K562 (cell line): Measurements from ENCODE around the gene RAB3D. TPM values are rescaled to one million over a fixed set of nuclear protein-coding genes. Genes with fewer than 3 reads are reported as not detected.

Experiments used
- ARID2 ChIP-seq: fragments of 450-650 bp; IDR thresholded peaks from 2 replicates; pipeline ENCODE4 v1.6.1; 2017; ENCODE audit warnings: antibody characterized with exemption, mild to moderate bottlenecking
- CHD7 ChIP-seq: fragments of 200-600 bp; sonication (generic); IDR thresholded peaks from one replicate; pipeline ENCODE4 v1.6.1; 2012; ENCODE audit warnings: mild to moderate bottlenecking, low read depth, low read length, inconsistent platforms
- HDAC2 ChIP-seq: fragments of 450-650 bp; IDR thresholded peaks from 2 replicates; pipeline ENCODE4 v1.6.1; 2016; ENCODE audit warnings: mild to moderate bottlenecking
- ID3 ChIP-seq, 2 experiments: fragments of 250-450 bp in 1 of 2; fragments of 450-650 bp in 1 of 2; sonication (Bioruptor Pico) in 1 of 2; IDR thresholded peaks; 2 replicates each; pipeline versions ENCODE4 v1.6.1 to v1.8.0; 2016 to 2021; ENCODE audit warnings: mild to moderate bottlenecking in 2 of 2, moderate library complexity in 2 of 2, missing compliant biosample characterization in 1 of 2, missing genetic modification characterization in 1 of 2
- MAFK ChIP-seq: IDR thresholded peaks from 2 replicates; pipeline ENCODE4 v1.6.1; 2011; ENCODE audit warnings: low read length, improper control_type of control experiment
- NRF1 ChIP-seq, 2 experiments: fragments of 450-650 bp; IDR thresholded peaks in 1 of 2; conservative IDR thresholded peaks in 1 of 2; 2 replicates each; pipeline ENCODE4 v1.6.1; 2014; ENCODE audit warnings: mild to moderate bottlenecking in 2 of 2
- SMC3 ChIP-seq: conservative IDR thresholded peaks from 2 replicates; pipeline ENCODE4 v1.6.1; 2011; ENCODE audit warnings: low read depth, low read length, improper control_type of control experiment; ENCODE audit not compliant: insufficient read depth
- SNIP1 ChIP-seq: fragments of 450-650 bp; IDR thresholded peaks from 2 replicates; pipeline ENCODE4 v1.7.1; 2017; ENCODE audit warnings: low read depth, mild to moderate bottlenecking
- SP2 ChIP-seq: IDR thresholded peaks from 2 replicates; pipeline ENCODE4 v1.6.1; 2011; ENCODE audit warnings: mild to moderate bottlenecking, low read depth, low read length, moderate library complexity; ENCODE audit not compliant: poor library complexity, severe bottlenecking; ENCODE audit errors: extremely low read depth
- ZFP91 ChIP-seq: sonication (generic); formaldehyde crosslinking; IDR thresholded peaks from 2 replicates; pipeline ENCODE4 v1.8.0; 2022; ENCODE audit warnings: mild to moderate bottlenecking, missing genetic modification reagents
- polyA plus RNA-seq, 8 experiments: library from polyadenylated mRNA; depleted of rRNA in 4 of 8; stranded (reverse) in 5 of 8; unstranded in 3 of 8; fragments of >200 nt; fragmentation: Nextera tagmentation in 2 of 8; fragmentation: Illumina TruSeq in 1 of 8; extraction: Ambion mirVana in 2 of 8; extraction: Trizol in 1 of 8; gene quantifications; 2 replicates each; pipeline versions ENCODE4 v1.2.1 to v1.2.3, GENCODE V29; 2011 to 2014; ENCODE audit warnings: inconsistent platforms in 1 of 8, missing spikeins in 1 of 8
- total RNA-seq, 7 experiments: library from RNA; depleted of rRNA in 6 of 7; stranded (reverse); fragments of >200 nt in 6 of 7; fragmentation: Illumina TruSeq in 2 of 7; extraction: Trizol in 2 of 7; gene quantifications; 2 replicates each; pipeline versions ENCODE4 v1.2.1 to v1.2.3, GENCODE V29; 2011 to 2021; ENCODE audit warnings: low replicate concordance in 1 of 7
- TF ChIP-seq, protein P1 (sequence below): sonication (generic); formaldehyde crosslinking; IDR thresholded peaks from 2 replicates; pipeline ENCODE4 v1.8.1; 2023; ENCODE audit warnings: mild to moderate bottlenecking, missing genetic modification reagents

RAB3D gene
- total and polyA plus RNA-seq, 9 of the 15 experiments (the other 6 are each of a cell fraction or from before 2014, with no cell fraction given), result 0.34 to 3.3 (median 1.3) TPM

- no peak for TF ChIP-seq ID3 (CRISPR knock-in tag; IDR thresholded peaks at IDR 0.05)
- TF ChIP-seq ID3 (tag; IDR thresholded peaks at IDR 0.05), result no peak
- no peak for TF ChIP-seq ARID2
- no peak for TF ChIP-seq MAFK
- TF ChIP-seq SMC3, result no peak
- TF ChIP-seq SP2, result no peak
- TF ChIP-seq ZFP91 (CRISPR knock-in tag), result no peak
- TF ChIP-seq CHD7, result no peak
- TF ChIP-seq, protein P1, sequence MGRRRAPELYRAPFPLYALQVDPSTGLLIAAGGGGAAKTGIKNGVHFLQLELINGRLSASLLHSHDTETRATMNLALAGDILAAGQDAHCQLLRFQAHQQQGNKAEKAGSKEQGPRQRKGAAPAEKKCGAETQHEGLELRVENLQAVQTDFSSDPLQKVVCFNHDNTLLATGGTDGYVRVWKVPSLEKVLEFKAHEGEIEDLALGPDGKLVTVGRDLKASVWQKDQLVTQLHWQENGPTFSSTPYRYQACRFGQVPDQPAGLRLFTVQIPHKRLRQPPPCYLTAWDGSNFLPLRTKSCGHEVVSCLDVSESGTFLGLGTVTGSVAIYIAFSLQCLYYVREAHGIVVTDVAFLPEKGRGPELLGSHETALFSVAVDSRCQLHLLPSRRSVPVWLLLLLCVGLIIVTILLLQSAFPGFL, result no peak
- TF ChIP-seq SNIP1, result no peak
- TF ChIP-seq NRF1 (conservative IDR thresholded peaks at IDR 0.05 in 1 of 2, IDR thresholded peaks at IDR 0.05 in 1 of 2), result peak; percentile 39 to 46; a peak in 3 of 4 replicates
- TF ChIP-seq HDAC2, result no peak
Observed at GRCh38 chr19:11339254-11340098, at the start of gene RAB3D (continued).
